HCT116 (cell line): ENCODE results near the gene ERRFI1. TPM values are rescaled to one million over a fixed set of nuclear protein-coding genes. Genes with fewer than 3 reads are reported as not detected.
A peak's percentile ranks its signal among the peaks of the same experiment; 100 is the strongest.

Experiments
- ATAC-seq: fragments of 200-7000 bp; cut with Tn5 transposase; 2 replicates; pipeline ENCODE4 v1.9.1; 2020; ENCODE audit warnings: mild to moderate bottlenecking, moderate library complexity
- BruUV-seq: library from RNA; stranded (reverse); fragments of 400-500 nt; replicated peaks from 2 replicates; lab custom pipeline; 2021; lab: Mats Ljungman, UMichigan
- CTCF ChIA-PET: fragments of 300-600 bp; sonication (Branson Sonifier 250); formaldehyde crosslinking; loops from one replicate; lab custom pipeline; 2021; ENCODE audit warnings: antibody characterized with exemption; lab: Charles Lee
- POLR2A ChIA-PET: fragments of 300-600, 350-600 bp; sonication (Branson Sonifier 250); formaldehyde crosslinking; loops from one replicate; lab custom pipeline; 2021; ENCODE audit warnings: antibody characterized with exemption; lab: Charles Lee
- RAD21 ChIA-PET, 2 experiments: fragments of 300-600 bp; sonication (Branson Sonifier 250); formaldehyde crosslinking; loops; one replicate each; lab custom pipeline; 2023; ENCODE audit warnings: low total read pairs in 2 of 2; ENCODE audit not compliant: uncharacterized antibody in 2 of 2, unreplicated experiment in 2 of 2, low non-redundant PET in 1 of 2; lab: Charles Lee
- DNase-seq: peaks from one replicate; pipeline ENCODE4 v3.0.0-alpha.2; 2010; ENCODE audit warnings: low read depth, low spot score
- H2AFZ ChIP-seq: fragments of 200-600 bp; shearing (Covaris generic), sonication (generic); 2 replicates; pipeline ENCODE4 v1.6.1; 2017; ENCODE audit warnings: low read depth, mixed run types, mixed read lengths, antibody characterized with exemption, low read length; ENCODE audit not compliant: poor library complexity, severe bottlenecking
- H3K27ac ChIP-seq: 2 replicates; pipeline ENCODE4 v1.5.1; 2012; ENCODE audit warnings: low read depth, low read length
- H3K27me3 ChIP-seq: fragments of 200-600 bp; sonication (generic); 2 replicates; pipeline ENCODE4 v1.6.1; 2016; ENCODE audit warnings: mixed run types, low read length, mixed read lengths; ENCODE audit not compliant: insufficient read depth
- H3K36me3 ChIP-seq, 2 experiments: fragments of 200-500 bp in 1 of 2; fragments of 200-600 bp in 1 of 2; sonication (Bioruptor generic) in 1 of 2; sonication (generic) in 1 of 2; 2 replicates each; pipeline versions ENCODE4 v1.5.1 to v1.6.1; 2014 to 2016; ENCODE audit warnings: low read length in 2 of 2, inconsistent platforms in 1 of 2, mixed read lengths in 1 of 2, mixed run types in 1 of 2; ENCODE audit not compliant: insufficient read depth in 2 of 2, control insufficient read depth in 1 of 2
- H3K4me1 ChIP-seq, 2 experiments: fragments of 200-600 bp in 1 of 2; sonication (generic) in 1 of 2; 2 replicates each; pipeline versions ENCODE4 v1.5.1 to v1.6.1; 2012 to 2017; ENCODE audit warnings: low read length in 2 of 2, inconsistent platforms in 1 of 2, mild to moderate bottlenecking in 1 of 2, mixed read lengths in 1 of 2, mixed run types in 1 of 2, moderate library complexity in 1 of 2; ENCODE audit not compliant: insufficient read depth in 2 of 2, control insufficient read depth in 1 of 2
- H3K4me2 ChIP-seq: fragments of 200-600 bp; sonication (generic); 2 replicates; pipeline ENCODE4 v1.6.1; 2017; ENCODE audit warnings: mixed run types, low read length, mixed read lengths
- H3K4me3 ChIP-seq, 2 experiments: fragments of 200-600 bp in 1 of 2; sonication (generic) in 1 of 2; replicated peaks in 1 of 2; 2 replicates each; pipeline ENCODE4 v1.5.1; 2011 to 2016; ENCODE audit warnings: low read length in 2 of 2, control low read depth in 1 of 2, low read depth in 1 of 2, mild to moderate bottlenecking in 1 of 2, mixed read lengths in 1 of 2, mixed run types in 1 of 2
- H3K79me2 ChIP-seq: fragments of 200-600 bp; sonication (generic); 2 replicates; pipeline ENCODE4 v1.6.1; 2017; ENCODE audit warnings: mild to moderate bottlenecking, mixed run types, low read length, moderate library complexity, mixed read lengths; ENCODE audit not compliant: insufficient read depth
- H3K9ac ChIP-seq: fragments of 200-600 bp; sonication (generic); 2 replicates; pipeline ENCODE4 v1.6.1; 2016; ENCODE audit warnings: low read length, mixed read lengths
- H3K9me2 ChIP-seq: fragments of 200-600 bp; sonication (generic), shearing (Covaris generic); 2 replicates; pipeline ENCODE4 v1.6.1; 2017; ENCODE audit warnings: mixed run types, mild to moderate bottlenecking, moderate library complexity; ENCODE audit not compliant: insufficient read depth
- H3K9me3 ChIP-seq, 2 experiments: fragments of 200-500 bp in 1 of 2; fragments of 200-600 bp in 1 of 2; sonication (Bioruptor generic) in 1 of 2; sonication (generic) in 1 of 2; 2 replicates each; pipeline ENCODE4 v1.6.1; 2014 to 2017; ENCODE audit warnings: low read length in 2 of 2, mixed read lengths in 2 of 2, inconsistent platforms in 1 of 2, low read depth in 1 of 2, mild to moderate bottlenecking in 1 of 2, mixed run types in 1 of 2, moderate library complexity in 1 of 2; ENCODE audit not compliant: control insufficient read depth in 1 of 2, insufficient read depth in 1 of 2
- H4K20me1 ChIP-seq: fragments of 200-600 bp; sonication (generic), shearing (Covaris generic); 2 replicates; pipeline ENCODE4 v1.6.1; 2017; ENCODE audit warnings: mixed run types, mild to moderate bottlenecking, moderate library complexity; ENCODE audit not compliant: insufficient read depth
- CBX3 ChIP-seq: IDR thresholded peaks from 2 replicates; pipeline ENCODE4 v1.6.1; 2012; ENCODE audit warnings: low read depth
- CEBPB ChIP-seq: IDR thresholded peaks from 2 replicates; pipeline ENCODE4 v1.6.1; 2012; ENCODE audit warnings: low read depth
- EGR1 ChIP-seq: IDR thresholded peaks from 2 replicates; pipeline ENCODE4 v1.6.1; 2012; ENCODE audit warnings: low read depth
- MAX ChIP-seq: IDR thresholded peaks from 2 replicates; pipeline ENCODE4 v1.6.1; 2012
- POLR2A ChIP-seq: IDR thresholded peaks from 2 replicates; pipeline ENCODE4 v1.7.0; 2011; ENCODE audit warnings: borderline replicate concordance; ENCODE audit not compliant: insufficient read depth, insufficient read length; ENCODE audit errors: extremely low read depth
- REST ChIP-seq: IDR thresholded peaks from 2 replicates; pipeline ENCODE4 v1.6.1; 2012; ENCODE audit warnings: low read depth
- SP1 ChIP-seq: IDR thresholded peaks from 2 replicates; pipeline ENCODE4 v1.6.1; 2012; ENCODE audit warnings: low read depth
- SRF ChIP-seq: IDR thresholded peaks from 2 replicates; pipeline ENCODE4 v1.6.1; 2012; ENCODE audit warnings: low read depth
- YY1 ChIP-seq: IDR thresholded peaks from 2 replicates; pipeline ENCODE4 v1.6.1; 2011; ENCODE audit warnings: low read length, low read depth, moderate library complexity, mild to moderate bottlenecking; ENCODE audit not compliant: insufficient replicate concordance; ENCODE audit errors: extremely low read depth
- ZNF274 ChIP-seq: fragments of 200-500 bp; sonication (Bioruptor generic); IDR thresholded peaks from 2 replicates; pipeline ENCODE4 v1.6.1; 2014; ENCODE audit warnings: mild to moderate bottlenecking, low read depth, low read length, inconsistent platforms
- intact Hi-C: fragments of 100-400 bp; cut with micrococcal nuclease; formaldehyde crosslinking; loops from 2 replicates; pipeline ENCODE4 v1.10.0; 2022
- total RNA-seq: library from RNA; stranded (reverse); gene quantifications from one replicate; pipeline ENCODE4 v1.2.1, GENCODE V29; 2021; ENCODE audit not compliant: unreplicated experiment

Gene ERRFI1
- total RNA-seq, 1 experiment from 2014 or later, result 777 TPM

- BruUV-seq, result no TSS peak
- H3K36me3 ChIP-seq, result peaks cover 23 to 45% of the 10 kb centered on the region in 2 experiments
- H3K4me1 ChIP-seq, result peaks cover 73 to 89% of the 10 kb centered on the region in 2 experiments
- H2AFZ ChIP-seq, result no peak overlapping the region
- peak overlapping the region; percentile 91 for H3K9ac ChIP-seq
- intact Hi-C loops, result no loop called here
- no peak for TF ChIP-seq REST
- no peak for TF ChIP-seq MAX
- TF ChIP-seq SRF, result no peak
- TF ChIP-seq SP1, result no peak
- no peak for TF ChIP-seq CEBPB
- TF ChIP-seq CBX3, result no peak
- no peak for TF ChIP-seq EGR1
- TF ChIP-seq YY1, result no peak
- TF ChIP-seq POLR2A, result no peak
- no peak for TF ChIP-seq ZNF274
- H3K4me2 ChIP-seq, result peak overlapping the region; percentile 95
- peaks cover 90% of the 10 kb centered on the region for H3K79me2 ChIP-seq
- no peaks in the 10 kb centered on the region for H3K9me3 ChIP-seq
- H3K27me3 ChIP-seq, result no peaks in the 10 kb centered on the region
- POLR2A ChIA-PET, result interaction anchor here (0.9 to 7.5 kb wide), 17 partner anchors 9 to 291 kb away, joined by 3 to 80 read pairs (median 7); no protein-coding TSS in a partner anchor
- RAD21 ChIA-PET, result no interaction called here
- ATAC-seq, result no peak
- CTCF ChIA-PET, result interaction anchor here (1.3 kb wide), 1 partner anchor 9 kb away, joined by 3 read pairs; no protein-coding TSS in a partner anchor
- no peak for DNase-seq
- H3K4me3 ChIP-seq, result peak overlapping the region; percentile 88 to 93
- peak overlapping the region; percentile 99 for H3K27ac ChIP-seq
- H4K20me1 ChIP-seq, result peaks cover 60% of the 10 kb centered on the region
- no peaks in the 10 kb centered on the region for H3K9me2 ChIP-seq
These were observed 2.2 kb downstream of the ERRFI1 start for GRCh38 chr1:8023995-8024313.
